Suprapubic skin (tissue), 4 donors: ENCODE measurements around the gene LDLRAD4. TPM values are rescaled to one million over a fixed set of nuclear protein-coding genes. Genes with fewer than 3 reads are reported as not detected.

ENCODE experiments used
- DNase-seq, 2 donors: peaks; one replicate each; pipeline ENCODE4 v3.0.0-alpha.2; 2019; ENCODE audit warnings: low spot score in 2 of 2
- H3K27ac ChIP-seq: fragments of 200-600 bp; sonication (generic); one replicate; pipeline ENCODE4 v1.5.1; 2019
- H3K27me3 ChIP-seq: fragments of 200-600 bp; sonication (generic); one replicate; pipeline ENCODE4 v1.5.1; 2019
- H3K36me3 ChIP-seq: fragments of 200-600 bp; sonication (generic); one replicate; pipeline ENCODE4 v1.5.1; 2019
- H3K4me1 ChIP-seq: fragments of 200-600 bp; sonication (generic); one replicate; pipeline ENCODE4 v1.5.1; 2019
- H3K4me3 ChIP-seq: fragments of 200-600 bp; sonication (generic); one replicate; pipeline ENCODE4 v1.5.1; 2019; ENCODE audit warnings: mild to moderate bottlenecking
- H3K9me3 ChIP-seq: fragments of 200-600 bp; sonication (generic); one replicate; pipeline ENCODE4 v1.5.1; 2019
- EP300 ChIP-seq: sonication (generic); formaldehyde crosslinking; IDR thresholded peaks from one replicate; pipeline ENCODE4 v1.6.1; 2017; ENCODE audit warnings: antibody characterized with exemption
- POLR2A ChIP-seq, 2 donors: fragments of 450-650 bp; IDR thresholded peaks; one replicate each; pipeline ENCODE4 v1.6.1; 2017; ENCODE audit warnings: antibody characterized with exemption in 2 of 2, mild to moderate bottlenecking in 2 of 2, moderate library complexity in 2 of 2
- POLR2AphosphoS5 ChIP-seq, 3 donors: sonication (generic); formaldehyde crosslinking; IDR thresholded peaks; one replicate each; pipeline ENCODE4 v1.6.1; 2017; ENCODE audit warnings: antibody characterized with exemption in 3 of 3
- WGBS: methylation state at CpG from one replicate; pipeline ENCODE4 v1.1.5; 2018; 5-methylcytosine and 5-hydroxymethylcytosine counted together
- total RNA-seq, 4 donors: library from RNA; depleted of rRNA; stranded (reverse); fragments of >200 nt; gene quantifications; one replicate each; pipeline ENCODE4 v1.1.0, GENCODE V29; 2016
- TF ChIP-seq, protein P1 (sequence below), 2 donors: fragments of 200-600 bp in 1 of 2; fragments of 450-650 bp in 1 of 2; sonication (generic) in 1 of 2; IDR thresholded peaks; one replicate each; pipeline ENCODE4 v1.5.1; 2016 to 2019; ENCODE audit warnings: antibody characterized with exemption in 2 of 2, mild to moderate bottlenecking in 1 of 2, moderate library complexity in 1 of 2

The LDLRAD4 gene
- total RNA-seq, 4 donors from 2014 or later, result 10.1 to 31.6 (median 15.1) TPM

DNA sequence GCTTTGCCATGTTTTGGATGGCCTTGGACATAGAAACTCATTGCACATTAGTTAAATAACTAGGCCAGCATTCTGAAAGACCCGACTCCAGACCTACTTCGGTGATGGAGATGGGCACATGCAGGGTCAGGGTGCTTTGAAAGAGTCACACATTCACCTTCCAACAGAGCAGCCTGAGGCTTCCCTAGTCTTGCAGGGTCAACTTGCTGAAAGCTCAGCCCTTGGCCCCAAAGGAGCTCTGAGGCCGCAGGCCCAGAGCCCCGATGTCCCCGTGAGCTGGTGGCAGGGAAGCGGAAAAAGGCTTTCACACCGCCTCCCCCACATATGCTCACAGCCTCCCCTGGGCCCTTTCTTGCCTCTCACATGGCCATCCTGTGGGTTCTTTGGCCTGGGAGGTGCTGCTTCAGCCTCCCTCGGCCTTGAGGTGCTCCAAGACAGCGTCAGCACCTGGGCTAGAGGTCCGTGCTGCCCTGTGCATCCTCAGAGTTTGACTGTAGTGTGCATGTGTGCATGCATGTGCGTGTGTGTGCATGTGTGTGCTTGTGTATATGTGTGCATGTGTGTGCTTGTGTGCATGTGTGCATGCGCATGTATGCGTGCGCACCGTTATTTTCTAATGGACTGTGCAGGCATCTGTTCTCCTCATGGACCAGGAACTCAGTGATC, 21.6 kb downstream of the LDLRAD4 start:
- no peaks in the 10 kb centered on the region for H3K36me3 ChIP-seq
- no peaks in the 10 kb centered on the region for H3K27me3 ChIP-seq
- H3K4me1 ChIP-seq, result peaks cover 15% of the 10 kb centered on the region
- no peak overlapping the region for H3K27ac ChIP-seq
- TF ChIP-seq, protein P1, sequence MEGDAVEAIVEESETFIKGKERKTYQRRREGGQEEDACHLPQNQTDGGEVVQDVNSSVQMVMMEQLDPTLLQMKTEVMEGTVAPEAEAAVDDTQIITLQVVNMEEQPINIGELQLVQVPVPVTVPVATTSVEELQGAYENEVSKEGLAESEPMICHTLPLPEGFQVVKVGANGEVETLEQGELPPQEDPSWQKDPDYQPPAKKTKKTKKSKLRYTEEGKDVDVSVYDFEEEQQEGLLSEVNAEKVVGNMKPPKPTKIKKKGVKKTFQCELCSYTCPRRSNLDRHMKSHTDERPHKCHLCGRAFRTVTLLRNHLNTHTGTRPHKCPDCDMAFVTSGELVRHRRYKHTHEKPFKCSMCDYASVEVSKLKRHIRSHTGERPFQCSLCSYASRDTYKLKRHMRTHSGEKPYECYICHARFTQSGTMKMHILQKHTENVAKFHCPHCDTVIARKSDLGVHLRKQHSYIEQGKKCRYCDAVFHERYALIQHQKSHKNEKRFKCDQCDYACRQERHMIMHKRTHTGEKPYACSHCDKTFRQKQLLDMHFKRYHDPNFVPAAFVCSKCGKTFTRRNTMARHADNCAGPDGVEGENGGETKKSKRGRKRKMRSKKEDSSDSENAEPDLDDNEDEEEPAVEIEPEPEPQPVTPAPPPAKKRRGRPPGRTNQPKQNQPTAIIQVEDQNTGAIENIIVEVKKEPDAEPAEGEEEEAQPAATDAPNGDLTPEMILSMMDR (IDR thresholded peaks at IDR 0.05), result no peak
- TF ChIP-seq EP300 (no peak), POLR2AphosphoS5 (IDR thresholded peaks at IDR 0.05) (no peak), POLR2A (IDR thresholded peaks at IDR 0.05) (no peak)
- H3K4me3 ChIP-seq, result no peak overlapping the region
- no peaks in the 10 kb centered on the region for H3K9me3 ChIP-seq
- WGBS, result 97% methylated on average over 12 of the region's 15 CpGs
- peak; percentile 30 to 47 for DNase-seq

DNA sequence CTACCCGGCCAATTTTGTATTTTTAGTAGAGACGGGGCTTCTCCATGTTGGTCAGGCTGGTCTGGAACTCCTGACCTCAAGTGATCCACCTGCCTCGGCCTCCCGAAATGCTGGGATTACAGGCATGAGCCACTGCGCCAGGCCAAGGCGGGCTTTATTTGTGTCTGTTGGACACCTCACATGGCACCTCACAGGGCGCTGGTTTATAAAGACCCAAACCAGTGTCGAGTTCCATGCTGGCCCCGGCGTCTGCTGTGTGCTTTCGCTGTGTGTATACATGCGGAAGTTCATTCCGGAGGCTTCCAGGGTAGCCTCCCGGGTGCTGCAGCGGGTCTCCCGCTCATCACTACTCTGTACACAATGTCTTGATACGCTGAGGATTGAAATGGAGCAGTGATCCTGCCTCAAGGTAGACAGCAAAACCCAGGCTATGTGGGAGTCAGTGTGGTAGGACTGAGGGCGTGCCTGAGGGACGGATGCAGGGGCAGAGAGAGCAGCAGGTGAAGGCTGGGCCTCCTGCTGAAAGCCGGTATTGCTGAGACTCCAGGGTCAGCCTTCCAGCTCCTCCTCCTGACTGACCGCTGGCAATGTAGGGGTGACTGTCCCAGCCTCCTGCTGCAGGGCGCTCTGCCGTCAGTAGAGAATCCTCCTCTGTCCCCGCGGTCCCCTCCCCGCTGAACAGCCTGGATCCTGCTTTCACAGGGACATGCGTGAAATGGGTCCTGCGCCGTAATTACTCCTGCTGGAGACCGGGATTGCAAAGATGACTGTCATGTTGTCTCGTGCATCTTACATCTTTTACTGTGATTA, 22.7 kb downstream of the LDLRAD4 start:
- Histone ChIP-seq H3K27me3 (no peaks in the 10 kb centered on the region), H3K4me3 (no peak overlapping the region), H3K4me1 (peaks cover 6% of the 10 kb centered on the region), H3K27ac (no peak overlapping the region), H3K9me3 (no peaks in the 10 kb centered on the region), H3K36me3 (no peaks in the 10 kb centered on the region)
- no peak for TF ChIP-seq EP300
- TF ChIP-seq POLR2A (IDR thresholded peaks at IDR 0.05), result no peak
- DNase-seq, result peak; percentile 44 to 45
- WGBS, result 97% methylated on average over 31 of the region's 31 CpGs

DNA sequence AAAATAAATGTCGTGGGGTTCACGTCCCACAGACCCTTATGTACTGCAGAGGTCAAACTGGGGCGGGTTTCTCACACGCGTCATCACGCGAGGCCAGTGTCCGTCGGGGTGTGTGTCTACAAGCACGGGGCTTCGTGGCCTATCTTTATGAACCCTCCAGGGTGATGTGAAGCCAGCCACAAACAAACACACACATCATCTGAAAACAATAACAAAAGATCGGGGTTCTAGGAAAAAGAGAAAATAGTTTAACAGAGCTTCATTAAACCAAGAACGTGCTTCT, 23.3 kb downstream of the LDLRAD4 start:
- TF ChIP-seq, protein P1 (IDR thresholded peaks at IDR 0.05), result no peak
- TF ChIP-seq POLR2AphosphoS5 (IDR thresholded peaks at IDR 0.05), result no peak
- no peak for TF ChIP-seq EP300
- no peak for TF ChIP-seq POLR2A (IDR thresholded peaks at IDR 0.05)
- H3K27me3 ChIP-seq, result no peaks in the 10 kb centered on the region
- 95% methylated on average over 13 of the region's 13 CpGs for WGBS
- no peak overlapping the region for H3K27ac ChIP-seq
- H3K4me1 ChIP-seq, result peaks cover under 1% of the 10 kb centered on the region
- peak in 1 of 2 donors; percentile 54 for DNase-seq
- H3K36me3 ChIP-seq, result no peaks in the 10 kb centered on the region
- no peak overlapping the region for H3K4me3 ChIP-seq
- H3K9me3 ChIP-seq, result no peaks in the 10 kb centered on the region

DNA sequence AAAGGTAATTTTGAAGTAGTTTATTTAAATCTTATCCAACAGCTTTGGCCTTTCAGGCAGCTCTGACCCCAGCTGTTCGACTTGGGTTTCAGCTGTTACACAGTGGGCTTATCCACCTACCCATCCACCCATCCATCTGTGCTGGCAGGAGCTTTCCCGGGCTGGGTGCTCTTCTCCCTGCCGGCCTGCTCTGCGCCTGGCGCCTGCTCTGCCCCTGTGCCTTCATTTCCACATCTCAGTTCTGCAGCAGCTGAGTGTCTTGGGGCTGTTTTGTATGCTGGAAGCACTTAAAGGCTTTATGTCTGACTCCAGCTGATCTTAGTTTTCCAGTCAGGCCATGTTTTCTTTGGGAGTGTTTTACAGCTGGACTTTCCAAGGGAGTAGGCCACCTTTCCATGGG, 24.2 kb downstream of the LDLRAD4 start:
- Histone ChIP-seq H3K27me3 (no peaks in the 10 kb centered on the region), H3K9me3 (no peaks in the 10 kb centered on the region), H3K36me3 (no peaks in the 10 kb centered on the region), H3K4me3 (no peak overlapping the region), H3K4me1 (no peaks in the 10 kb centered on the region), H3K27ac (no peak overlapping the region)
- peak; percentile 19 to 52 for DNase-seq
- 89% methylated on average over 5 of the region's 5 CpGs for WGBS
- TF ChIP-seq, protein P1 (IDR thresholded peaks at IDR 0.05), result no peak
- TF ChIP-seq POLR2A (IDR thresholded peaks at IDR 0.05), result no peak
- no peak for TF ChIP-seq POLR2AphosphoS5 (IDR thresholded peaks at IDR 0.05)
- no peak for TF ChIP-seq EP300

DNA sequence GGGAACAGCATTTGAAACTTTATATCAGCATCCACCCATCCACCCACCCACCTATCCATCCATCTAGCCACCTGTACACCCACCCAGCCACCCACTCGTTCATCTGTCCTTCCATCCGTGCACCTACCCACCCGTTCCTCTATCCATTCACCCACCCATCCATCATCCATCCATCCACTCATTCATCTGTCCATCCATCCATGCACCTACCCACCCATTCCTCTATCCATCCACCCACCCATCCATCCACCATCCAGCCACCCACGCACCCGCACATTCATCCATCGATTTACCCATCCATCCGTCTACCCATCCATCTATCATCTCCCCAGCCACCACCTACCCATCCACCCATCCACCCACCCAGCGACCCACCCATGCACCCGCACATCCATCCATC, 24.8 kb downstream of the LDLRAD4 start:
- Histone ChIP-seq H3K27me3 (no peaks in the 10 kb centered on the region), H3K4me1 (no peaks in the 10 kb centered on the region), H3K36me3 (no peaks in the 10 kb centered on the region), H3K9me3 (no peaks in the 10 kb centered on the region), H3K4me3 (no peak overlapping the region), H3K27ac (no peak overlapping the region)
- TF ChIP-seq, protein P1 (IDR thresholded peaks at IDR 0.05), result no peak
- peak in 1 of 2 donors; percentile 32 for DNase-seq
- WGBS, result 98% methylated on average over 9 of the region's 9 CpGs
